Activated CD8-positive, alpha-beta memory T cell treated with anti-CD3 and anti-CD28 coated beads for 24 hours (primary cell): ENCODE measurements around the gene CDC42EP3.

Experiments used
- DNase-seq: peaks from one replicate; pipeline ENCODE4 v3.0.0-alpha.2; 2020

CDC42EP3 gene

DNA sequence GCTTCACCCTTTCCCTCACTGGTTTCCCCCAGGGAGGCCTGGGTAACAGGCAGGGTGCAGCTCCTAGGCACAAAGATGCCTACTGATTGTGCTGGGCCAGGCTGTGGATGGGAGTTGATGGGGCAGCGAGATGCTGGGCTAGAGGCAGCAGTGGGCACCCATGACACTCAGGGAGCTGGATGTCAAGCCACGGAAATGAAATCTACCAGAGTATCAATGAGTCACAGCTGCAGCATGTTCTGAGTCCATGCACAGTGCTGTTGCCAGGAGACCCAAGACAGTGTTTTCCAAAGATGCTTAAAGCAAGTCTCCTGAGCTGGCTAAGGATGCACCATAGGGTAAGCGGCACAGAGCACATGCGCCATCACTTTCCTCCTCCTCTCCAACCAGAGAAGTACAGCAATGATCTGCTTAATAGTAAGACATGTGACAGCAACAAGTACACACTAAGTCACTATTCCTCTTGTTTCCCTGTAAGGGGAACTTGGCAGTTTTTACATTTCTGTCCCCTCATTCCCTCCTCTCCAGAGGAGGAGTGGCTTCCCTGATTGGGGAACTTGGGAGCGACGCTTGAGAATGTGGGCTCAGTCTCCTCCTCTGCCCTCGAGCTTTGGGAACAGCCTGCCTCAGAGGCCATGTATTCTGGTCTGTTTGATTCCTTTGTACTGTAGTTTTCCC is 57.2 kb downstream of the CDC42EP3 start:
- no peak for DNase-seq

DNA sequence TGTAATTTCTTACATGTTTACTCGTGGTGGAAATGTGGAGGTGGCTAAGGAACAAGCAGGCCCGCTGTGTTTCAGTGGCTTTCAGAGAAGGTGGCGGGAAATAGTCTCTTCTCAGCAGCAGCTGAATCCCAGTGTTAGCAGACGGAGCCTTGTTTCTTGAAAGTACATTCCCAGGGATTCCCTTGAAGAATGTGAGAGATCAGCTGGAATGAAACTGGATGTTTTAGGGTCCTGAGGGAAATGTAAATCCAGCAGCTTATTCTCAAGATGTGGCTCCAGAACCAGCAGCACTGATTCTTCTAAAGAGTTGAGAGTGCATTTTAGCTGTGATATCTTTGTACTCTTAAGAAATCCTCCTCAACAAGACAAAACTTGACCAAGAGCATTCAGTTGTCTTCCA is 59.1 kb downstream of the CDC42EP3 start:
- DNase-seq, result no peak

DNA sequence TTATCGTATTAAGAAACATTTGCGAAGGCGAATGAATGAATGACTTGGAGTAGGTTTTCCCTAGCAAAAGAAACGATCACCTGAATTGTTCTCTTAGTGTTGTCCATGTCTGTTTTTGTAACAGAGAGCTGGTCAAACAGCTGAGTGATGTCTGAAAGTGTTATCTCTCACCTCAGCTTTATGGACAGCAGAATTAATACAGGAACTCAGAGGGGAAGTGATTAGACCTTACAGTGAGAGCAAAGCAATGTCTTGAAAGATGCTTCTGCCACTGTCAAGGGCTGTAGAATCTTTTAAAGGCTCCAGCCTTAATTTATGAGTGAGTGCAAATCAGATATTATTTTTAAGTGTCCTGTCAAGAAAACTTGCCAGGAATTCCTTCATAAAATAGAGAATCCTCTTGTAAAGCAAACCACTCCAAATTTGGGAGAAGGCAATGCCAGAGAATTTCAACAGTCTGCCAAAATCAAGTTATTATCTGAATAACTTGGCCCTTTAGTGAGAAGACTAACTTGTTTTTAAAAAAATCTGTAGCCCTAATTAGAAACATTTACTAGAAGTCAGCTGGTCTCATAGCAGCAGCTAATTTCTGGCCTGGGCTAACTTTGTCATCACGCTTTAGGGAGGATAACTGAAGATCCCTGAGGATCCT is 60.7 kb downstream of the CDC42EP3 start:
- DNase-seq, result no peak

DNA sequence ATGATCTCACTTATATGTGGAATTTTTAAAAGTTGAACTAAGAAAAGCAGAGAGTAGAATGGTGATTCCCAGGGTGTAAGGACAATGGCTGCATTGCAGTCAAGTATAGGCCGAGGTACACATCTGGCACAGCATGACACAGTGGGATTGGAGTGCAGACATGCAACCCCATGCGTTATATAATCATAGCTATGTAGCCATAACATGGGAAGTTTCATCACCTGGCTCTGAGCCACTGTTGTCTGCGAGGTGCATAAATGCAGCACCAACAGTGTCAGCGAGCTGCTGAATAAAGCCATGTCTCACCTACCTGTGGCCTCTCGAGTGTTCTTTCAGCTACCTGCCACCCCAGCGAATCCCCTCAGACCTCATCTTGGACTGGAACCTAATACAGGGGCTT is 61.7 kb downstream of the CDC42EP3 start:
- no peak for DNase-seq

DNA sequence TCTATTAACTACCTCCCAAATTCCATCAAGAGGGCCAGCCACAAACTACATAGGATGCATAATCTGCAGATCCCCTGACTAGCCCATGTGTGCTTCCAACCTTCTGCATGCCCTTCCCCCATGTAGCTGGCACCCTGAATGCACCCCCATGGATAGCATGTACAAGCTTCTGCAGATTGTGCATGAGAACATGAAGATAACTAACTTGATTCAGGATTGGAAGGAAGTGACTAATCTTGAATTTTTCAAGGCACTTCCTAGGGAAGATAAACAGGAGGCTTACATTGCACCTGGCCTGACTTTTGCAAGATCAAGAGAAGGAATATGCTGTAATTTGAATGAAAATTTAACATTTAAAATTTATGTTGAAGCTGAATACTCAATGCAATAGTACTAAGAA is 66.7 kb downstream of the CDC42EP3 start:
- DNase-seq, result no peak

DNA sequence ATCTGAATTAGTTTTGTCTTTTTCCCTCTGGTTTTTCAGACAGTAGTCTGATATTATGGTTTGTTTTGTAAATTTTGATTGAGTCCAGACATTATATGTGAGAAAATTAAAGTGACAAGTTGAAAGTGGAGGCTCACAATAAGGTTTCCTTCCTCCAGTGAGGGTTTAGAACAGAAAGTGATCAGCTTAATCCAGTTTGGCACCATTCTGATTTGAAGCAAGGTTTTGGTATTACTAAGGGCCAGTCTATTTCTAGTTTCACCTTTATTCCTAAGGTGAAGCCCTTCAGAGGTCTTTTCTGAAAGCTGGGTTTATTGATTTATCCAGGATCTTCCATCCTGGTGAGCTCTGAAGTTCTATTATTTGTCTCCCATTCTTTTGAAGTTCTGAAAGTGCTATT is 68.7 kb downstream of the CDC42EP3 start:
- DNase-seq, result no peak

DNA sequence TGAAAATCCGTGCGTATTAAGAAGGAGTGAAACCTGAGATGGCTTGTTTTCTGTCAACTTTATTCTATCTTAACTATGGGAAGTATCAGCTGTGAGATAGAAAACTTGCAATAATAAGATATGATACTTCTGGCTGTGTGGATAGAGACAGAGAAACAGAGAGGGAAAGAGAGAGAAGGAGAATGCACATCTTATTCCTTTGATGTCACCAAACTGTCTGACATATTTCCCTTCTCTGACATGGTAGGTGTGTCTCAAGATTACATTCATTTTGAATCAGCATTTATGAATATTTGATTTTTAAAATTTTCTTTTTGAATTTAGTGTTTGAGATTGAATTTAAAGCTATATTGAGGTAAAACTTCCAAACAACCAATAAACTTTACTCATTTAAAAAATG is 69.4 kb downstream of the CDC42EP3 start:
- DNase-seq, result no peak

DNA sequence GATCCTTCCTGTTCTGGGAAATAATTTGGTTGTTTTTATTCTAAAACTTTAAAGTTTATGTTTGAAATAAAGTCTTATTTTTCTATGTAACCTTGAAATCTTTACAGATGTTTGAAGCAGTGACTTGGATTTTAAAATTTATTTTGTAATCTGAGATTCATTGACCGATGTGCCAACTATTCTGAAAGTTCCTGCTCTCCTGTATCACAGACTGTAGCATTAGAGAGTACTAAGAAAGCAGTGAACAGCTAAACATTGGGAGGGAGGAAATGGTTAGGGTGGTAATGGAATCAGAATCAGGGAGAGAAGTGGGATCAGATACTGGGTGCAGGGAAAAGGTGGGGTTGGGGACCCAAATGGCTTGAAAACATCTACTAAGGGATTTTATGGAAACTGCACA is 69.9 kb downstream of the CDC42EP3 start:
- no peak for DNase-seq

DNA sequence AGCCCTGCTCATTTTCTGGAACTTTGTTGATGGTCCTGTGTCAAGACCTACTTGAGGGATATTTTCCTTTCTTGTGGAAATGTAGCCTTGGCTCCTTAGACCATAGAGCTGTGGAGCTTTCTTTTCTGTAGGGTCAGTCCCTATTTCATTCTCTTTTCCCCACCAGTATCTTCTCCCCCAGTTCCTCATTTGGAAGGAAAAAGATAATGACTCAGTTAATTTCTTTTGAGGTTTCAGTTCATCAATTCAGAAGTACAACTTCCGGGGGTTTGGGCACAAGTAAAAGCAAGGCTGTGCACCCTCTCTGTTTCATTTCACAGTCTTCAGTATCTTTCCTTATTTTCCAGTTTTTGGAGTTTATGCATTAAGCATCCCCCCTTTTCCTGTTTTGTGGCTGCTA is 70.7 kb downstream of the CDC42EP3 start:
- no peak for DNase-seq

DNA sequence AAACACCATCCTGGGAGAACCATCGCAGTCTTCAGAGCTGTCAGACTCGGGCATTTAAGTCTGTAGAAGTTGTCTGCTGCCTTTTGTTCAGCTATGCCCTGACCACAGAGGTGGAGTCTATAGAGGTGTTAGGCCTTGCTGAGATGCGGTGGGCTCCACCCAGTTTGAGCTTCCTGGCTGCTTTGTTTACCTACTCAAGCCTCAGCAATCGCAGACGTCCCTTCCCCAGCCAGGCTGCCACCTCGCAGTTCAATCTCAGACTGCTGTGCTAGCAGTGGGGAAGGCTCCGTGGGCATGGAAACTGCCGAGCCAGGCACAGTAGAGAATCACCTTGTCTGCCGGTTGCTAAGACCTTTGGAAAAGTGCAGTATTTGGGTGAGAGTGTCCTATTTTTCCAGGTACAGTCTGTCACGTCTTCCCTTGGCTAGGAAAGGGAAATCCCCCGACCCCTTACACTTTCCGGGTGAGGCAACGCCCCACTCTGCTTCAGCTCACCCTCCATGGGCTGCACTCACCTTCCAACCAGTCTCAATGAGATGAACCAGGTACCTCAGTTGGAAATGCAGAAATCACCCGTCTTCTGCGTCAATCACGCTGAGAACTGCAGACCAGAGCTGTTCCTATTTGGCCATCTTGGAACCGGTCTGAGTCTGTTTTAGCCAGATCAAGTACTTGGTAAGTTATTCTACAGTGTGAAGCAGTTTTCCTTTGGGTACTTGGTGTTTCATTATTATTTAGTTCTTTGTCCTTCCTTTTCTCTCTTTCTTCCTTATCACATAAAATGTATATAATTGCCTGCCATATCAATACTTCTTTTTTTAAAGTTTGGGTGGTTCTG is 71.5 kb downstream of the CDC42EP3 start:
- DNase-seq, result peak; percentile 69

DNA sequence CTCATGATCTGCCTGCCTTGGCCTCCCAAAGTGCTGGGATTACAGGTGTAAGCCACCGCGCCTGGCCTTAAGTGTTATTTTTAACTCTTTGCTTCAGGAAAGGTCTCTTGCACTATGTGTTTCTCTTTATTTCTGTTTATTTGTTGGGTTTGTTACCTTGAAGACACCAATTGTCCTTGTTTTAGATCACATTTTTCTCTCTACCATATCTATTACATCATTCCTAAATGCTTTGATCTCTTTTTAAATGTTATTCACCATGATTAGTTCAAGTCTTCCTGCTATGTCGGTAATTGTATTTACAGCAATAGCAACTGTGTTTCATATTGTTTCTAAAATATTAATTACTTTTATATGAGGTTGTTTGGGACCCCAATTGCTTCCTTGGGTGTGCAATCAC is 77.7 kb downstream of the CDC42EP3 start:
- DNase-seq, result no peak

DNA sequence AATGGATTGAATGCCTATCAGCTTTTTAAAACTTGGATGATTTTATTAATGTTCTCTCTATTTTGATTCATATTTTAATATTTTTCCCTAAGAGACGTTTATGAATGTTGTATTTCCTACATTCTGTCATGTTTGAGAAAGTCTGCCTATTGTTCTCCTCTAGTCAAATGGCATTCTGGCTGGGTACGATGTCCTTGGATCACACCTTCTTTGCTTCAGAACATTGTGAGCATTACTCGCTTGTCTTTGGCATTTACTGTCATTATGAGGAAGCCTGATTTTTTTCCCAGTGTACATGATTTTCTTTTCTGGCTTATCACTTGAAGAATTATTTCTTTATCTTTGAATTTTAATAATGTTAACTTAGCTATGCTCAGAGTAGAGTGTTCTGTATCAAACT is 78.4 kb downstream of the CDC42EP3 start:
- no peak for DNase-seq
